HG02571 (cell line): ENCODE measurements around the gene NME5.
"Not testable (repeated sequence)": the region's sequence is repeated elsewhere in the genome, so short reads cannot be mapped to it uniquely, and the experiment has no call there.

Experiments used
- ATAC-seq: cut with Tn5 transposase; IDR thresholded peaks from one replicate; pipeline ENCODE4 v1.9.1; 2021; ENCODE audit warnings: mild to moderate bottlenecking, moderate library complexity; ENCODE audit not compliant: unreplicated experiment

NME5 gene

GRCh38 chr5:138083702-138084101 lies 55.5 kb downstream of the NME5 start, which contains the start of gene WNT8A:
Gene WNT8A (plus strand): TSS chr5:138084033. CDS start chr5:138084128, 95 bp downstream.
- no peak for ATAC-seq

GRCh38 chr5:138082033-138082432 lies 57.2 kb downstream of the NME5 start:
- no peak for ATAC-seq

GRCh38 chr5:138078006-138078643 lies 61.1 kb downstream of the NME5 start:
- ATAC-seq = no peak

DNA sequence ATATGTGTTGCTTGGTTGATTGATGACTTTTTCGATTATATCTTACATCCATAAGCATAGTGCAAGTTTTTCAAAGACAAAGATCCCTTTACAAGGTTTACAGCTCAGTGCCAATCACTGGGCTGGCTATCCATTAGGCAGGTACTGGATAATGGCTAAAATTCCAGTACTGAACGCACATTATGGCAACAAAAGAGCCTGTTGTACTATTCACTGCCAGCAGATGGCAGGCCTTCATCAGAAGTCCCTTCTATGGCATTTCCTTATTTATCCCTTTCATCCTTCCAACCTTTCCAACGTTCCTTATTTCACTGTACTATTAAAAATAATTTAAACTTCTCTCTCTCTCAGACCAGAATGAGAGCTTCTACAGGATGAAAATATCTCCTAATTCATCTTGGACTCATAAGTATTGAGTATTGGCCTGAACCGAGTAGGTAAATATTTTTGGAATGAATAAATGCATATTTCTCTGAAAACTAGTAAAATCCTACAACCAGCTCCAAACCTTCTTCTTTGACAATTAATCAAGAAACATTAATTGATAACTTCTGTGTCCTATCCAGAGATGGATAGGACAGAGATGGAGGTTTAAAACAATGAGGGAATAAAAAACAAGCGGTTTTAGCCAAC lies 62.0 kb downstream of the NME5 start:
- no peak for ATAC-seq

DNA sequence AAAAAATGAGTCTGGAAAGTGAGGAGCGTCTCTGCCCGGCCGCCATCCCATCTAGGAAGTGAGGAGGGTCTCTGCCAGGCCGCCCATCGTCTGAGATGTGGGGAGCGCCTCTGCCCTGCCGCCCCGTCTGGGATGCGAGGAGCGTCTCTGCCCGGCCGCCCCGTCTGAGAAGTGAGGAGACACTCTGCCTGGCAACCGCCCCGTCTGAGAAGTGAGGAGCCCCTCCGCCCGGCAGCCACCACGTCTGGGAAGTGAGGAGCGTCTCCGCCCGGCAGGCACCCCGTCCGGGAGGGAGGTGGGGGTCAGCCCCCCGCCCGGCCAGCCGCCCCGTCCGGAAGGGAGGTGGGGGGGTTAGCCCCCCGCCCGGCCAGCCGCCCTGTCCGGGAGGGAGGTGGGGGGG lies 69.2 kb downstream of the NME5 start:
- ATAC-seq = not testable (repeated sequence)

DNA sequence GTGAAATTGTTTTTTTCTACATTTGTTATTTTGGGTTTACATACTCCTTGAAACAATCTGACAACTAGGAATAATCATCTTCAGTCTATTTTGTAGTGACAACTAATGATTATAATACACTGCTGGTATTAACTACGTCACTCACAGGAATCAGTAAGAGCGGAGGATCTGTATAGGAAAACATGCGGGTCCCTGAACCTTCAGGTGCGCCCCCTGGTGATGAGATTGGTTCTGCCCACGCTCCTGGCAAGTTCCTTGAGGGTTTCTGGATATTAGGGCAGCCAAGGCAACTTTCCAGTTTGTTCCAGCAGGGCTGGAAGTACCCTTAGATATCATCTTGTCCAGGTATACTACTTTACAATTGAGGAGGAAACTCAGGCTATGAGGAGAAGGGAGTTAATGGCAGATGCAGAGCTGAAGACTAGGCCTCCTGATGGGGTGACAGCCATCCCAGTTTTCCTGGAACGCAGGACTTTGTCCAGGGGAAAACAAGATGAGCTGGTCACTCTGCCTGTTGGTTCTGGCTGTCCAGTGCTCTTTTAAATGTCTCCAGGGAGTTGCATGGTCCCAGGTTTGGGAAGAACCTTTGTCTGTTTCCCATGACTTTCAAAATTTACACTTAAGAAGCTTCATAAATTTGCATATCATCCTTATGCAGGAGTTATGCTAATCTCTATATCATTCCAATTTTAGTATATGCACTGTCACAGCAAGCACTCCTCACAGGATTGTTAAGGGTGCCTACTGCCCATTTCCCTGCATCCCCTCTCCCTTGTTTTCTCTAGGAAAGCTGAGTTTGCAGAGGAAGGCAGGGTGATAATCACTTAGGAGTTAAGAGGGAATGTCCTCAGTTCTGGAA lies 70.3 kb downstream of the NME5 start:
- ATAC-seq = no peak

GRCh38 chr5:138067945-138068344 lies 71.3 kb downstream of the NME5 start:
- ATAC-seq = no peak
